HUES64 (cell line): Measurements from ENCODE around the gene MACROD2.

Experiments used
- H3K27ac ChIP-seq: 2 replicates; pipeline ENCODE4 v1.7.0; 2013; ENCODE audit warnings: low read depth, low read length, inconsistent platforms
- H3K27me3 ChIP-seq: 2 replicates; pipeline ENCODE4 v1.6.1; 2013; ENCODE audit warnings: mild to moderate bottlenecking, low read length; ENCODE audit not compliant: insufficient read depth
- H3K36me3 ChIP-seq: 2 replicates; pipeline ENCODE4 v1.6.1; 2013; ENCODE audit warnings: mild to moderate bottlenecking, low read length; ENCODE audit not compliant: insufficient read depth
- H3K4me1 ChIP-seq: 2 replicates; pipeline ENCODE4 v1.6.1; 2013; ENCODE audit warnings: mild to moderate bottlenecking, low read length, moderate library complexity; ENCODE audit not compliant: insufficient read depth
- H3K4me3 ChIP-seq: 2 replicates; pipeline ENCODE4 v1.5.1; 2013; ENCODE audit warnings: mild to moderate bottlenecking, low read length, moderate library complexity
- H3K9ac ChIP-seq: 2 replicates; pipeline ENCODE4 v1.6.1; 2013; ENCODE audit warnings: mild to moderate bottlenecking, low read depth, low read length
- H3K9me3 ChIP-seq: 2 replicates; pipeline ENCODE4 v1.6.1; 2013; ENCODE audit warnings: low read depth, low read length; ENCODE audit not compliant: insufficient read depth
- WGBS: fragments of 150-250, 120-280 bp; methylation state at CpG from one replicate; pipeline ENCODE4 v1.1.7; 2013; ENCODE audit warnings: missing lambda C conversion rate; 5-methylcytosine and 5-hydroxymethylcytosine counted together

MACROD2 gene

GRCh38 chr20:16018881-16019280 is 2023.6 kb downstream of the MACROD2 start:
- Histone ChIP-seq H3K9ac (no peak overlapping the region), H3K4me1 (no peaks in the 10 kb centered on the region; the same call in 1 of the 2 replicates), H3K27me3 (no peaks in the 10 kb centered on the region), H3K27ac (no peak overlapping the region), H3K9me3 (no peaks in the 10 kb centered on the region), H3K4me3 (no peak overlapping the region), H3K36me3 (no peaks in the 10 kb centered on the region)

GRCh38 chr20:16020971-16021370 is 2025.7 kb downstream of the MACROD2 start:
- WGBS = 60% methylated on average over 3 of the region's 3 CpGs
- H3K27me3 ChIP-seq = no peaks in the 10 kb centered on the region

GRCh38 chr20:16025084-16025483 is 2029.8 kb downstream of the MACROD2 start:
- H3K27me3 ChIP-seq = no peaks in the 10 kb centered on the region
- H3K27ac ChIP-seq = no peak overlapping the region
- H3K4me3 ChIP-seq = no peak overlapping the region
- H3K9ac ChIP-seq = no peak overlapping the region
- no peaks in the 10 kb centered on the region for H3K9me3 ChIP-seq
- H3K4me1 ChIP-seq = peaks cover 22% of the 10 kb centered on the region; the same call in 1 of the 2 replicates
- 89% methylated on average over 1 of the region's 1 CpG for WGBS
- no peaks in the 10 kb centered on the region for H3K36me3 ChIP-seq

More at GRCh38 chr20:16020971-16021370, 2025.7 kb downstream of the MACROD2 start:
- no peak overlapping the region for H3K27ac ChIP-seq
- no peak overlapping the region for H3K9ac ChIP-seq
- H3K4me3 ChIP-seq = no peak overlapping the region
- H3K9me3 ChIP-seq = no peaks in the 10 kb centered on the region
- peaks cover 6% of the 10 kb centered on the region; the same call in 1 of the 2 replicates for H3K4me1 ChIP-seq
- no peaks in the 10 kb centered on the region for H3K36me3 ChIP-seq

- Histone ChIP-seq H3K4me1 (peaks cover 22% of the 10 kb centered on the region; the same call in 1 of the 2 replicates), H3K27me3 (no peaks in the 10 kb centered on the region)
These were observed 2032.4 kb downstream of the MACROD2 start for GRCh38 chr20:16027686-16028085.

DNA sequence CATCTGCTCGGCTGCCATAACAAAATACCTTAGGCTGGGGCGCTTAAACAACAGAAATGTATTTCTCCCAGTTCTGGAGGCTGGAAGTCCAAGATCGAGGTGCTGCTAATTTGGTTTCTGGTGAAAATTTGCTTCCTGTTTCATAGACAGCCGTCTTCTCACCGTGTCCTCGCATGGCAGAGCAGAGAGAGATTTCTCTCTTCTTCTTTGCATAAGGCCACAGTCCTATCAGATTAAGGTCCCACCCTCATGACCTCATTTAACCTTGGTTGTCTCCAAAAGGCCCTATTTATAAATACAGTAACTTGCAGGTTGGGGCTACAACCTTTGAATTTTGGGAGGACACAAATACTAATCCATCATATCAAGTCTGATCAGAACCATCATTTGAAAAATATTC is 2033.6 kb downstream of the MACROD2 start:
- no peak overlapping the region for H3K4me3 ChIP-seq
- H3K9me3 ChIP-seq = no peaks in the 10 kb centered on the region
- no peaks in the 10 kb centered on the region for H3K27me3 ChIP-seq
- no peak overlapping the region for H3K9ac ChIP-seq
- H3K36me3 ChIP-seq = no peaks in the 10 kb centered on the region
- peaks cover 22% of the 10 kb centered on the region; the same call in 1 of the 2 replicates for H3K4me1 ChIP-seq
- 96% methylated on average over 6 of the region's 6 CpGs for WGBS
- H3K27ac ChIP-seq = no peak overlapping the region

More at GRCh38 chr20:16027686-16028085, 2032.4 kb downstream of the MACROD2 start:
- no peak overlapping the region for H3K9ac ChIP-seq
- no peaks in the 10 kb centered on the region for H3K36me3 ChIP-seq
- no peak overlapping the region for H3K4me3 ChIP-seq
- H3K9me3 ChIP-seq = no peaks in the 10 kb centered on the region
- no peak overlapping the region for H3K27ac ChIP-seq

DNA sequence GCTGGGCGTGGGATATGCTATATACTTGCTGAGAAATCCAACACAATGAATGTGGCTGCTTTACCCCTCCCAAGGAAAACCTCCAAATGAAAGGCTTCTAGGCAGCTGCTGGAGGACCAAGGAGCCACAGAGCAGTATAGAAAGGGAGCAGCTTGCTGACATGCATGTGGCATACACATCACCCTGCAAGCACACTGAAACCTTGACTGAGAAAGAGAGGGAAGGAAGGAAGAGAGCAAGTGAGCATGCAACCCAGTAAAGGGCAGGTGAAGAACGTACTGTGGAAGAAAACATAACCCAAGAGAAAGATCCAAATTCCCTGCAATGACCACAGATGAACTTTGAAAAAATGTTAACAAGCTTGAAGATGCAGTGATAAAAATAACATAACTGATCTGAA is 2034.9 kb downstream of the MACROD2 start:
- Histone ChIP-seq H3K4me1 (peaks cover 18% of the 10 kb centered on the region; the same call in 1 of the 2 replicates), H3K27ac (no peak overlapping the region), H3K27me3 (no peaks in the 10 kb centered on the region), H3K9ac (no peak overlapping the region), H3K4me3 (no peak overlapping the region), H3K9me3 (no peaks in the 10 kb centered on the region), H3K36me3 (no peaks in the 10 kb centered on the region)
- WGBS = 75% methylated on average over 2 of the region's 2 CpGs

DNA sequence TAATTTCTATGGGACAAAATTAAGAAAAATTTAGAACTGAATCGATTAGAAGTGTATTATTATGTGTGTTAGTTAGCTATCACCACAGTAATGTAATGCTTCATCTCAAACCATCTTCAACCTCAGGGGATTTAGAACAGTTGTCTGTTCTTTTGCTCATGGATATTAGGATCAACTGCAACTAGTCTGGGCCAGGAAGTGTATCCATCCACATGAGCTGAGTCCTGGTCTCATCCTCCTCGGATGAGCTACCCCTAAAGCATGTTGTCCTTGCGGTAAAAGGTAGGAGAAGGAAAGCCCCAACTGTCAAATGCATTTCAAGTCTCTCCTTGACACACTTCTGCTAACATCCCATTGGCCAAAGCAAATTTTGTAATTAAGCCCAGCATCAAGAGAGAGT is 2040.3 kb downstream of the MACROD2 start:
- Histone ChIP-seq H3K36me3 (no peaks in the 10 kb centered on the region), H3K9ac (no peak overlapping the region), H3K9me3 (no peaks in the 10 kb centered on the region), H3K4me1 (peaks cover 4% of the 10 kb centered on the region; the same call in 1 of the 2 replicates), H3K27me3 (no peaks in the 10 kb centered on the region), H3K4me3 (no peak overlapping the region), H3K27ac (no peak overlapping the region)
- WGBS = 65% methylated on average over 2 of the region's 3 CpGs

DNA sequence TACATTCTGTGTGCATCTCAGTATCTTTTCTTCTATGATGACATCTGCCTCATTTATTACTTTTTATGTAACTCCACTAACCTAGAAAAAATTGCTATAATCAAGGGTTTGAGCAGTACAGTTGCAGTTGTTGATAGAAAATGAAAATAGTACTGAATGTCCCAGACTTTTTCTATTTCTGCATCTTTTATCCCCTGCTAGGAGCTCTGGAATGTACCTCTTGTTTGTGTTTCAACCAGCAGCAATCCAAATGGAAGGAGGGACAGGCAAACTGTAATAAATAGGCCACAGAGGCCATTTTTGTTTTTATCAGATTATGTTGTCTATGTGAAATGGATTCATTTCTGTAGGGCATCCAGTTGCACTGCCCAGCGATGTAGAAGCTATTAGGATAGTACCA is 2041.0 kb downstream of the MACROD2 start:
- Histone ChIP-seq H3K4me1 (peaks cover 4% of the 10 kb centered on the region; the same call in 1 of the 2 replicates), H3K4me3 (no peak overlapping the region), H3K9me3 (no peaks in the 10 kb centered on the region), H3K27me3 (no peaks in the 10 kb centered on the region), H3K27ac (no peak overlapping the region), H3K36me3 (no peaks in the 10 kb centered on the region), H3K9ac (no peak overlapping the region)
- 93% methylated on average over 1 of the region's 1 CpG for WGBS

GRCh38 chr20:16040742-16041141 is 2045.4 kb downstream of the MACROD2 start:
- H3K36me3 ChIP-seq = no peaks in the 10 kb centered on the region
- no peaks in the 10 kb centered on the region; the same call in 1 of the 2 replicates for H3K4me1 ChIP-seq
- no peak overlapping the region for H3K27ac ChIP-seq
- no peaks in the 10 kb centered on the region for H3K9me3 ChIP-seq
- no peak overlapping the region for H3K4me3 ChIP-seq
- no peak overlapping the region for H3K9ac ChIP-seq
- no peaks in the 10 kb centered on the region for H3K27me3 ChIP-seq

DNA sequence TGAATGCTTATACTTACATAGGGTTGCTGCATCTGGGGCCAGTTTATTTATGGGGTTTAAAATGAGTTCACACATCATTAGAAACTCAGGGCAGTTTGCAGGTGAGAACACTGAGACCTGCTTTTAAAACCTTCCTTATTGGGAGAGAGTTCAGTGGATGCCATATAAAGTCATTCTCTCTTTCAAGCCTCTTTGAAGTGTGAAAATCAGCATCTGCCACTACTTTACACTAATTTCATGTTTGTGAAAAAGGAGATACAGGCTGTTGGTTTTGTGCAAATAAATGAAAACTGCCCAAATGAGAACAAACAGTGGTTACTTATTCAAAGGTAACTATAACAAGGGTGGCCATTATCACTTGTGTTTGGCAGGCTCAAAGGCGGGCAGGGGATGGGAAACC is 2047.4 kb downstream of the MACROD2 start:
- WGBS = 88% methylated on average over 1 of the region's 1 CpG
- no peak overlapping the region for H3K27ac ChIP-seq
- no peaks in the 10 kb centered on the region for H3K36me3 ChIP-seq
- H3K9ac ChIP-seq = no peak overlapping the region
- H3K4me1 ChIP-seq = no peaks in the 10 kb centered on the region
- no peaks in the 10 kb centered on the region for H3K27me3 ChIP-seq
- no peak overlapping the region for H3K4me3 ChIP-seq
- H3K9me3 ChIP-seq = no peaks in the 10 kb centered on the region

DNA sequence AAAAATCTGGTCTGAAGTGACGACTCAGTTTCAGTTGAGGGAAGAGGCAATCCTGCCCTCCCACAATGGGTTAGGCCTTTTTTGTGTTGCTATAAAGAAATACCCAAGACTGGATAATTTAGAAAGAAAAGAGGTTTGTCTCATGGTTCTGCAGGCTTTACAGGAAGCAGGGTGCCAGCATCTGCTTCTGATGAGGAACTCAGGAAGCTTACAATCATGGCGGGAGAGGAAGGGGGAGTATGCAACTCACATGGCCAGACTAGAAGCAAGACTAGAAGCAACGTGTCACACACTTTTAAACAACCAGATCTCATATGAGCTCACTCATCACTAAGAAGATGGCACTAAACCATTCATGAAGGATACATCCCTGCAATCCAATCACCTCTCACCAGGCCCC is 2048.6 kb downstream of the MACROD2 start:
- no peaks in the 10 kb centered on the region for H3K36me3 ChIP-seq
- no peak overlapping the region for H3K9ac ChIP-seq
- H3K27ac ChIP-seq = no peak overlapping the region
- WGBS = 96% methylated on average over 3 of the region's 3 CpGs
- no peak overlapping the region for H3K4me3 ChIP-seq
- no peaks in the 10 kb centered on the region for H3K27me3 ChIP-seq
- H3K9me3 ChIP-seq = no peaks in the 10 kb centered on the region
- no peaks in the 10 kb centered on the region for H3K4me1 ChIP-seq

DNA sequence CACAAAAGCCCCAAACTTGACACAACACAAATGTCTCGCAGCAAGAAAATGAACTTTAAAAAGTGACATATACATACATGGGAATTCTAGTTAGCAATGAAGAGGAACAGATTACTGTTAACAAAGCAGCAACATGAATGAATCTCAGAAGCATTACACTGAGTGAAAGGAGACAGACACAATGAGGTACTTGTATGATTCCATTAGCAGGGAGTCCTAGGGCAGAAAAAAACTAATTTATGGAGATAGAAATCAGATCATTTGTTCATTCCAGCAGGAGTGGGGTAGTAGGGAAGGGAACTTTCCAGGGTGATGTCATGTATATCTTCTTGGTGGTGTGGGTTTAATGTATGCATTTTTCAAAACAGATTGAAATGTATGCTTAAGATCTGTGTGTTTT is 2053.6 kb downstream of the MACROD2 start:
- H3K4me1 ChIP-seq = peaks cover 9% of the 10 kb centered on the region
- H3K9me3 ChIP-seq = no peaks in the 10 kb centered on the region
- H3K9ac ChIP-seq = no peak overlapping the region
- no CpG with 5 or more reads among the region's 1 CpG for WGBS
- H3K4me3 ChIP-seq = no peak overlapping the region
- no peak overlapping the region for H3K27ac ChIP-seq
- no peaks in the 10 kb centered on the region for H3K36me3 ChIP-seq
- H3K27me3 ChIP-seq = no peaks in the 10 kb centered on the region
